K562 (cell line): ENCODE measurements around the gene PPP2R3B. TPM values are rescaled to one million over a fixed set of nuclear protein-coding genes. Genes with fewer than 3 reads are reported as not detected.

ENCODE experiments used
- ATAC-seq: fragments of 200-7000 bp; cut with Tn5 transposase; 3 replicates; pipeline ENCODE4 v1.9.1; 2020; ENCODE audit warnings: moderate library complexity
- BruUV-seq: library from RNA; stranded (reverse); fragments of 400-500 nt; replicated peaks from 2 replicates; lab custom pipeline; 2021; lab: Mats Ljungman, UMichigan
- CTCF ChIA-PET: fragments of 300-600 bp; formaldehyde crosslinking; extraction: SDS; loops from one replicate; lab custom pipeline; 2021; ENCODE audit warnings: low intra/inter-chr PET ratio; lab: Yijun Ruan, JAX
- POLR2A ChIA-PET: fragments of 300-600, 350-650 bp; sonication (Branson Sonifier 250); formaldehyde crosslinking; extraction: SDS; loops from one replicate; lab custom pipeline; 2021; ENCODE audit warnings: antibody characterized with exemption, inconsistent platforms; lab: Yijun Ruan, JAX
- DNase-seq, 4 experiments: peaks; one replicate each; pipeline versions ENCODE4 v3.0.0 to v3.0.0-alpha.2; 2011 to 2018; ENCODE audit warnings: low spot score in 3 of 4, mixed read lengths in 3 of 4; ENCODE audit errors: extremely low read depth in 1 of 4
- FAIRE-seq: peaks from 2 replicates; lab custom pipeline; 2011; peaks lifted over from hg19 to GRCh38; lab: Jason Lieb, UNC
- H2AFZ ChIP-seq: 2 replicates; pipeline ENCODE4 v1.6.0; 2011; ENCODE audit warnings: low read depth, low read length, control low read depth, inconsistent platforms
- H3K27ac ChIP-seq: fragments of 200-600 bp; 3 replicates; pipeline ENCODE4 v1.8.0; 2011; ENCODE audit warnings: low read depth, mild to moderate bottlenecking, control low read depth, inconsistent platforms, low read length, moderate library complexity, mixed read lengths; ENCODE audit errors: extremely low read depth
- H3K27me3 ChIP-seq, 2 experiments: fragments of 300-600 bp in 1 of 2; 2 replicates in 1 of 2; 3 replicates in 1 of 2; pipeline versions ENCODE4 v1.6.0 to v1.8.0; 2011; ENCODE audit warnings: inconsistent platforms in 2 of 2, low read length in 2 of 2, mild to moderate bottlenecking in 1 of 2, mixed read lengths in 1 of 2, moderate library complexity in 1 of 2; ENCODE audit not compliant: control insufficient read depth in 2 of 2, insufficient read depth in 2 of 2
- H3K36me3 ChIP-seq: fragments of 300-600 bp; 3 replicates; pipeline ENCODE4 v1.8.0; 2011; ENCODE audit warnings: mild to moderate bottlenecking, low read length, inconsistent platforms; ENCODE audit not compliant: control insufficient read depth, insufficient read depth
- H3K4me1 ChIP-seq, 2 experiments: fragments of 200-600 bp in 1 of 2; replicated peaks in 1 of 2; 2 replicates in 1 of 2; 3 replicates in 1 of 2; pipeline versions ENCODE4 v1.5.1 to v1.8.0; 2011; ENCODE audit warnings: inconsistent platforms in 2 of 2, low read length in 2 of 2, mild to moderate bottlenecking in 1 of 2, mixed read lengths in 1 of 2, moderate library complexity in 1 of 2; ENCODE audit not compliant: control insufficient read depth in 2 of 2, insufficient read depth in 2 of 2
- H3K4me2 ChIP-seq: 2 replicates; pipeline ENCODE4 v1.6.1; 2011; ENCODE audit warnings: low read length, control low read depth, inconsistent platforms, mixed read lengths; ENCODE audit not compliant: insufficient read depth
- H3K4me3 ChIP-seq: fragments of 200-600 bp; sonication (generic), shearing (Covaris generic); 2 replicates; pipeline ENCODE4 v1.5.1; 2016; ENCODE audit warnings: control low read depth, inconsistent platforms
- H3K79me2 ChIP-seq: fragments of 200-600 bp; 3 replicates; pipeline ENCODE4 v1.8.0; 2011; ENCODE audit warnings: low read length, inconsistent platforms; ENCODE audit not compliant: control insufficient read depth, insufficient read depth
- H3K9ac ChIP-seq, 2 experiments: 2 replicates each; pipeline versions ENCODE4 v1.6.0 to v1.6.1; 2011; ENCODE audit warnings: low read depth in 2 of 2, low read length in 2 of 2, control low read depth in 1 of 2, inconsistent platforms in 1 of 2, mild to moderate bottlenecking in 1 of 2, mixed read lengths in 1 of 2; ENCODE audit not compliant: insufficient read depth in 1 of 2
- H3K9me1 ChIP-seq: one replicate; pipeline ENCODE4 v1.6.0; 2011; ENCODE audit warnings: inconsistent platforms, mild to moderate bottlenecking, low read length, moderate library complexity; ENCODE audit not compliant: control insufficient read depth, insufficient read depth
- H3K9me3 ChIP-seq: replicated peaks from 2 replicates; pipeline ENCODE4 v1.5.1; 2011; ENCODE audit warnings: low read depth, low read length, inconsistent platforms; ENCODE audit not compliant: control insufficient read depth, insufficient read depth
- H4K20me1 ChIP-seq: replicated peaks from 2 replicates; pipeline ENCODE4 v1.6.1; 2011; ENCODE audit warnings: low read length, inconsistent platforms, mixed read lengths; ENCODE audit not compliant: control insufficient read depth, insufficient read depth
- BRF1 ChIP-seq: IDR thresholded peaks from 3 replicates; pipeline ENCODE4 v1.6.1; 2011; ENCODE audit warnings: borderline replicate concordance, mild to moderate bottlenecking; ENCODE audit not compliant: insufficient read length; ENCODE audit errors: extremely low read depth
- ETS1 ChIP-seq: conservative IDR thresholded peaks from 2 replicates; pipeline ENCODE4 v1.6.1; 2011; ENCODE audit warnings: low read depth, mild to moderate bottlenecking, low read length; ENCODE audit not compliant: control insufficient read depth
- PHB ChIP-seq: fragments of 250-450 bp; sonication (Bioruptor Pico); IDR thresholded peaks from 2 replicates; pipeline ENCODE4 v1.5.0; 2021
- SMAD3 ChIP-seq: fragments of 450-650 bp; formaldehyde crosslinking; conservative IDR thresholded peaks from 2 replicates; pipeline ENCODE4 v1.4.0; 2020; ENCODE audit warnings: mild to moderate bottlenecking
- ZNF551 ChIP-seq: fragments of 250-450 bp; sonication (Bioruptor Pico); IDR thresholded peaks from 2 replicates; pipeline ENCODE4 v1.5.0; 2021; ENCODE audit warnings: mild to moderate bottlenecking, moderate library complexity
- WGBS: fragments of 100-300 bp; shearing (Covaris generic); methylation state at CpG from one replicate; pipeline ENCODE4 v1.1.6; 2016; ENCODE audit warnings: low coverage, mixed read lengths; ENCODE audit not compliant: insufficient coverage; ENCODE audit errors: missing lambda C conversion rate; 5-methylcytosine and 5-hydroxymethylcytosine counted together
- in situ Hi-C: fragments of 300-500 bp; cut with MboI; formaldehyde crosslinking; loops from 4 replicates; pipeline ENCODE4 v1.15.0; 2018; ENCODE audit warnings: inconsistent platforms, mixed read lengths
- intact Hi-C: fragments of 100-400 bp; cut with micrococcal nuclease; formaldehyde crosslinking; loops from 2 replicates; pipeline ENCODE4 v1.14.2; 2022
- polyA plus RNA-seq, 8 experiments: library from polyadenylated mRNA; depleted of rRNA in 4 of 8; stranded (reverse) in 5 of 8; unstranded in 3 of 8; fragments of >200 nt; fragmentation: Nextera tagmentation in 2 of 8; fragmentation: Illumina TruSeq in 1 of 8; extraction: Ambion mirVana in 2 of 8; extraction: Trizol in 1 of 8; gene quantifications; 2 replicates each; pipeline versions ENCODE4 v1.2.1 to v1.2.3, GENCODE V29; 2011 to 2014; ENCODE audit warnings: inconsistent platforms in 1 of 8, missing spikeins in 1 of 8
- total RNA-seq, 7 experiments: library from RNA; depleted of rRNA in 6 of 7; stranded (reverse); fragments of >200 nt in 6 of 7; fragmentation: Illumina TruSeq in 2 of 7; extraction: Trizol in 2 of 7; gene quantifications; 2 replicates each; pipeline versions ENCODE4 v1.2.1 to v1.2.3, GENCODE V29; 2011 to 2021; ENCODE audit warnings: low replicate concordance in 1 of 7
- TF ChIP-seq, protein P1 (sequence below): sonication (generic); formaldehyde crosslinking; IDR thresholded peaks from 2 replicates; pipeline ENCODE4 v1.8.1; 2023; ENCODE audit warnings: mild to moderate bottlenecking, missing genetic modification reagents

PPP2R3B gene
- total and polyA plus RNA-seq, 9 of the 15 experiments (the other 6 are each of a cell fraction or from before 2014, with no cell fraction given): 0.04 to 18.2 (median 8.2) TPM; not detected in 1

GRCh38 chrX:338836-339400 lies 47.8 kb downstream of the PPP2R3B start:
- no peaks in the 10 kb centered on the region for H3K36me3 ChIP-seq
- H3K4me3 ChIP-seq: no peak overlapping the region
- no peaks in the 10 kb centered on the region for H3K9me3 ChIP-seq
- in situ Hi-C loops (no loop called here), intact Hi-C loops (no loop called here)
- H3K4me2 ChIP-seq: no peak overlapping the region
- WGBS: 83% methylated on average over 14 of the region's 44 CpGs
- BruUV-seq: no TSS peak
- no peak for TF ChIP-seq ETS1
- TF ChIP-seq SMAD3: no peak
- no peak for TF ChIP-seq ZNF551 (CRISPR knock-in tag)
- no peak for TF ChIP-seq BRF1
- no peak for TF ChIP-seq PHB (CRISPR knock-in tag)
- TF ChIP-seq, protein P1, sequence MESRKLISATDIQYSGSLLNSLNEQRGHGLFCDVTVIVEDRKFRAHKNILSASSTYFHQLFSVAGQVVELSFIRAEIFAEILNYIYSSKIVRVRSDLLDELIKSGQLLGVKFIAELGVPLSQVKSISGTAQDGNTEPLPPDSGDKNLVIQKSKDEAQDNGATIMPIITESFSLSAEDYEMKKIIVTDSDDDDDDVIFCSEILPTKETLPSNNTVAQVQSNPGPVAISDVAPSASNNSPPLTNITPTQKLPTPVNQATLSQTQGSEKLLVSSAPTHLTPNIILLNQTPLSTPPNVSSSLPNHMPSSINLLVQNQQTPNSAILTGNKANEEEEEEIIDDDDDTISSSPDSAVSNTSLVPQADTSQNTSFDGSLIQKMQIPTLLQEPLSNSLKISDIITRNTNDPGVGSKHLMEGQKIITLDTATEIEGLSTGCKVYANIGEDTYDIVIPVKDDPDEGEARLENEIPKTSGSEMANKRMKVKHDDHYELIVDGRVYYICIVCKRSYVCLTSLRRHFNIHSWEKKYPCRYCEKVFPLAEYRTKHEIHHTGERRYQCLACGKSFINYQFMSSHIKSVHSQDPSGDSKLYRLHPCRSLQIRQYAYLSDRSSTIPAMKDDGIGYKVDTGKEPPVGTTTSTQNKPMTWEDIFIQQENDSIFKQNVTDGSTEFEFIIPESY (CRISPR knock-in tag): peak; percentile 81
- H3K9me1 ChIP-seq: no peaks in the 10 kb centered on the region
- no peaks in the 10 kb centered on the region for H3K79me2 ChIP-seq
- DNase-seq: no peak
- no peaks in the 10 kb centered on the region for H3K27me3 ChIP-seq
- H3K27ac ChIP-seq: no peak overlapping the region
- H3K4me1 ChIP-seq: peaks cover 0 to 3% of the 10 kb centered on the region in 2 experiments; a peak in 2 of 5 replicates
- POLR2A ChIA-PET: no interaction called here
- no peak for ATAC-seq
- no peak overlapping the region for H2AFZ ChIP-seq
- CTCF ChIA-PET: no interaction called here
- H3K9ac ChIP-seq: no peak overlapping the region
- H4K20me1 ChIP-seq: no peaks in the 10 kb centered on the region
- FAIRE-seq: no peak
